Endometrial microvascular endothelial cells (primary cell): ENCODE data around the gene ALPP. TPM values are rescaled to one million over a fixed set of nuclear protein-coding genes. Genes with fewer than 3 reads are reported as not detected.
"Not testable (repeated sequence)": the region's sequence is repeated elsewhere in the genome, so short reads cannot be mapped to it uniquely, and the experiment has no call there.

Experiments
- in situ Hi-C: cut with HindIII; loops from 2 replicates; pipeline ENCODE4 v1.10.0; 2017; ENCODE audit warnings: low sequenced_read_pairs, low pct_unique_long_range_greater_than_20kb; ENCODE audit errors: inconsistent ontology term
- total RNA-seq: library from RNA; depleted of rRNA; stranded (reverse); fragments of >200 nt; gene quantifications from one replicate; pipeline ENCODE4 v1.2.3, GENCODE V29; 2015; ENCODE audit errors: inconsistent ontology term

The ALPP gene
- not detected for total RNA-seq

- in situ Hi-C loops: not testable (repeated sequence)
Observed at GRCh38 chr2:232378735-232379151, at the start of gene ALPP. TSS of gene ALPP (plus strand) at chr2:232378751. CDS start at chr2:232378803, 52 bp downstream.

GRCh38 chr2:232329716-232330067 is 48.9 kb upstream of the ALPP start:
- in situ Hi-C loops: no loop called here

- in situ Hi-C loops: no loop called here
Observed at GRCh38 chr2:232330068-232330999, 48.2 kb upstream of the ALPP start.

GRCh38 chr2:232331061-232331460 is 47.5 kb upstream of the ALPP start:
- in situ Hi-C loops: not testable (repeated sequence)

- in situ Hi-C loops: not testable (repeated sequence)
Observed at GRCh38 chr2:232331641-232332040, 46.9 kb upstream of the ALPP start.

GRCh38 chr2:232332244-232332939 is 46.2 kb upstream of the ALPP start:
- in situ Hi-C loops: not testable (repeated sequence)

- in situ Hi-C loops: no loop called here
Observed at GRCh38 chr2:232332940-232333259, 45.7 kb upstream of the ALPP start.

GRCh38 chr2:232333361-232334135 is 45.0 kb upstream of the ALPP start:
- in situ Hi-C loops: no loop called here

- in situ Hi-C loops: not testable (repeated sequence)
Observed at GRCh38 chr2:232334136-232334884, 44.2 kb upstream of the ALPP start.

- in situ Hi-C loops: not testable (repeated sequence)
Observed at GRCh38 chr2:232334885-232335205, 43.7 kb upstream of the ALPP start.

GRCh38 chr2:232335206-232335858 is 43.2 kb upstream of the ALPP start:
- in situ Hi-C loops: not testable (repeated sequence)

- in situ Hi-C loops: no loop called here
Observed at GRCh38 chr2:232335859-232336215, 42.7 kb upstream of the ALPP start.

GRCh38 chr2:232336241-232336736 is 42.3 kb upstream of the ALPP start:
- in situ Hi-C loops: no loop called here

- in situ Hi-C loops: no loop called here
Observed at GRCh38 chr2:232336981-232337720, 41.4 kb upstream of the ALPP start.

GRCh38 chr2:232338094-232338758 is 40.3 kb upstream of the ALPP start:
- in situ Hi-C loops: not testable (repeated sequence)

GRCh38 chr2:232338759-232339106 is 39.8 kb upstream of the ALPP start:
- in situ Hi-C loops: no loop called here
